Erythroblast (primary cell): ENCODE measurements around the gene USPL1.

ENCODE experiments used
- GATA1 ChIP-seq: IDR thresholded peaks from 2 replicates; pipeline ENCODE4 v1.6.1; 2011; ENCODE audit warnings: low read depth, mild to moderate bottlenecking, control low read depth, low read length, moderate library complexity
- POLR2A ChIP-seq: IDR thresholded peaks from 2 replicates; pipeline ENCODE4 v1.6.1; 2011; ENCODE audit warnings: mild to moderate bottlenecking, low read length

DNA sequence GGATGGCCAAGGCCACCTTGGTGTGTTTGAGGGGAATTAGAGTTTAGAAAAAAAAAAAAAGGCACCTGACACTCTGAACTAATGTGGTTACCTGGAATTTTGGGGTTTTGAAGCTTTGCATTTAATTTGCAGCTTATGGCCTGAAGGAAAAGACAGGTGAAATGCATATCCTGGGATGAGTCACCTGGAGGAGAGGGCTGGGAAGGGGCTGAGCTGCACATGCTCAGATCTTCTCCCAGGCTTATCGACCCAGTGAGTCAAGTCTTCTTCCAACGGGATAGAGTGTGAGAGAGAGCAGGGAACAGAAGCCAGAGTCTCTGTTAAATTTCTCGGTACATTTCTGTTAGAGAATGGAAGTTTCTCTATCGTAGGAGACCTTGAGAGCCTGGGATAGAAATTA lies 88.0 kb downstream of the USPL1 start:
- TF ChIP-seq POLR2A: no peak
- TF ChIP-seq GATA1: no peak
